A673 (cell line): ENCODE measurements around the gene PUDP.

Experiments used
- EZH2 ChIP-seq: fragments of 200-600 bp; sonication (generic); IDR thresholded peaks from 2 replicates; pipeline ENCODE4 v1.6.1; 2017; ENCODE audit warnings: borderline replicate concordance, low read depth, mild to moderate bottlenecking, mixed read lengths, antibody characterized with exemption, low read length; ENCODE audit not compliant: poor library complexity, severe bottlenecking
- TF ChIP-seq, protein P1 (sequence below): fragments of 300-800, 200-600 bp; sonication (generic); conservative IDR thresholded peaks from 2 replicates; pipeline ENCODE4 v1.5.1; 2017; ENCODE audit warnings: low read depth, mild to moderate bottlenecking, antibody characterized with exemption, low read length, moderate library complexity, mixed read lengths

GRCh38 chrX:7025471-7025870 lies 122.5 kb downstream of the PUDP start:
- TF ChIP-seq, protein P1, sequence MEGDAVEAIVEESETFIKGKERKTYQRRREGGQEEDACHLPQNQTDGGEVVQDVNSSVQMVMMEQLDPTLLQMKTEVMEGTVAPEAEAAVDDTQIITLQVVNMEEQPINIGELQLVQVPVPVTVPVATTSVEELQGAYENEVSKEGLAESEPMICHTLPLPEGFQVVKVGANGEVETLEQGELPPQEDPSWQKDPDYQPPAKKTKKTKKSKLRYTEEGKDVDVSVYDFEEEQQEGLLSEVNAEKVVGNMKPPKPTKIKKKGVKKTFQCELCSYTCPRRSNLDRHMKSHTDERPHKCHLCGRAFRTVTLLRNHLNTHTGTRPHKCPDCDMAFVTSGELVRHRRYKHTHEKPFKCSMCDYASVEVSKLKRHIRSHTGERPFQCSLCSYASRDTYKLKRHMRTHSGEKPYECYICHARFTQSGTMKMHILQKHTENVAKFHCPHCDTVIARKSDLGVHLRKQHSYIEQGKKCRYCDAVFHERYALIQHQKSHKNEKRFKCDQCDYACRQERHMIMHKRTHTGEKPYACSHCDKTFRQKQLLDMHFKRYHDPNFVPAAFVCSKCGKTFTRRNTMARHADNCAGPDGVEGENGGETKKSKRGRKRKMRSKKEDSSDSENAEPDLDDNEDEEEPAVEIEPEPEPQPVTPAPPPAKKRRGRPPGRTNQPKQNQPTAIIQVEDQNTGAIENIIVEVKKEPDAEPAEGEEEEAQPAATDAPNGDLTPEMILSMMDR = no peak
- no peak for TF ChIP-seq EZH2
